SK-N-SH treated with all-trans-retinoic acid at 6 μM for 48 hours (cell line): ENCODE measurements around the gene DMD.

ENCODE experiments used
- ARNTL ChIP-seq: fragments of 450-650 bp; formaldehyde crosslinking; IDR thresholded peaks from 2 replicates; pipeline ENCODE4 v1.5.0; 2020; ENCODE audit warnings: low read depth, mild to moderate bottlenecking, moderate library complexity, borderline replicate concordance
- BACH2 ChIP-seq: fragments of 250-450 bp; sonication (Bioruptor Pico); IDR thresholded peaks from 2 replicates; pipeline ENCODE4 v1.9.0; 2021; ENCODE audit warnings: mild to moderate bottlenecking, borderline replicate concordance
- CREB5 ChIP-seq: fragments of 250-450 bp; sonication (Bioruptor Pico); IDR thresholded peaks from 2 replicates; pipeline ENCODE4 v1.5.1; 2020; ENCODE audit warnings: low read depth, mild to moderate bottlenecking, moderate library complexity
- ESRRG ChIP-seq: fragments of 250-450 bp; sonication (Bioruptor Pico); IDR thresholded peaks from 2 replicates; pipeline ENCODE4 v1.6.1; 2021; ENCODE audit warnings: mild to moderate bottlenecking
- PATZ1 ChIP-seq: fragments of 250-450 bp; sonication (Bioruptor Pico); IDR thresholded peaks from 2 replicates; pipeline ENCODE4 v1.8.0; 2020; ENCODE audit warnings: mild to moderate bottlenecking, moderate library complexity, borderline replicate concordance
- PPARA ChIP-seq: fragments of 250-450 bp; sonication (Bioruptor Pico); IDR thresholded peaks from 2 replicates; pipeline ENCODE4 v1.5.0; 2020; ENCODE audit warnings: mild to moderate bottlenecking, borderline replicate concordance
- RARB ChIP-seq: fragments of 250-450 bp; sonication (Bioruptor Pico); IDR thresholded peaks from 2 replicates; pipeline ENCODE4 v1.8.0; 2021; ENCODE audit warnings: mild to moderate bottlenecking, moderate library complexity
- SNAI2 ChIP-seq: fragments of 250-450 bp; sonication (Bioruptor Pico); IDR thresholded peaks from 2 replicates; pipeline ENCODE4 v1.5.0; 2020; ENCODE audit warnings: mild to moderate bottlenecking, moderate library complexity
- TOX ChIP-seq: fragments of 250-450 bp; sonication (Bioruptor Pico); IDR thresholded peaks from 2 replicates; pipeline ENCODE4 v1.8.0; 2021; ENCODE audit warnings: mild to moderate bottlenecking, moderate library complexity, borderline replicate concordance
- ZC3H10 ChIP-seq: fragments of 250-450 bp; sonication (Bioruptor Pico); IDR thresholded peaks from 2 replicates; pipeline ENCODE4 v1.5.1; 2021; ENCODE audit warnings: mild to moderate bottlenecking, moderate library complexity
- ZNF8 ChIP-seq: fragments of 450-650 bp; formaldehyde crosslinking; IDR thresholded peaks from 2 replicates; pipeline ENCODE4 v1.5.0; 2020; ENCODE audit warnings: mild to moderate bottlenecking, moderate library complexity
- TF ChIP-seq, protein P1 (sequence below): fragments of 250-450 bp; sonication (Bioruptor Pico); IDR thresholded peaks from 2 replicates; pipeline ENCODE4 v1.5.1; 2021; ENCODE audit warnings: mild to moderate bottlenecking, moderate library complexity

- TF ChIP-seq ESRRG (CRISPR knock-in tag) (no peak), CREB5 (CRISPR knock-in tag) (no peak), PPARA (no peak), SNAI2 (CRISPR knock-in tag) (no peak), RARB (no peak), TOX (CRISPR knock-in tag) (no peak), ZNF8 (no peak), BACH2 (no peak), PATZ1 (CRISPR knock-in tag) (no peak), ZC3H10 (no peak), ARNTL (no peak)
- TF ChIP-seq, protein P1, sequence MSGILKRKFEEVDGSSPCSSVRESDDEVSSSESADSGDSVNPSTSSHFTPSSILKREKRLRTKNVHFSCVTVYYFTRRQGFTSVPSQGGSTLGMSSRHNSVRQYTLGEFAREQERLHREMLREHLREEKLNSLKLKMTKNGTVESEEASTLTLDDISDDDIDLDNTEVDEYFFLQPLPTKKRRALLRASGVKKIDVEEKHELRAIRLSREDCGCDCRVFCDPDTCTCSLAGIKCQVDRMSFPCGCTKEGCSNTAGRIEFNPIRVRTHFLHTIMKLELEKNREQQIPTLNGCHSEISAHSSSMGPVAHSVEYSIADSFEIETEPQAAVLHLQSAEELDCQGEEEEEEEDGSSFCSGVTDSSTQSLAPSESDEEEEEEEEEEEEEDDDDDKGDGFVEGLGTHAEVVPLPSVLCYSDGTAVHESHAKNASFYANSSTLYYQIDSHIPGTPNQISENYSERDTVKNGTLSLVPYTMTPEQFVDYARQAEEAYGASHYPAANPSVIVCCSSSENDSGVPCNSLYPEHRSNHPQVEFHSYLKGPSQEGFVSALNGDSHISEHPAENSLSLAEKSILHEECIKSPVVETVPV = no peak
Observed at GRCh38 chrX:32024072-32024471, 1187.3 kb downstream of the DMD start.
